GM12878 (cell line): ENCODE measurements around the gene LARGE1. TPM values are rescaled to one million over a fixed set of nuclear protein-coding genes. Genes with fewer than 3 reads are reported as not detected.

ENCODE experiments used
- ATAC-seq: fragments of 200-7000 bp; cut with Tn5 transposase; 3 replicates; pipeline ENCODE4 v1.9.1; 2020; ENCODE audit warnings: mild to moderate bottlenecking, moderate library complexity
- BruUV-seq: library from RNA; stranded (reverse); fragments of 400-500 nt; replicated peaks from 2 replicates; lab custom pipeline; 2021; lab: Mats Ljungman, UMichigan
- CTCF ChIA-PET: fragments of 300-600 bp; sonication (Branson Sonifier 250); formaldehyde crosslinking; extraction: SDS; loops from one replicate; lab custom pipeline; 2021; ENCODE audit warnings: inconsistent platforms; lab: Yijun Ruan, JAX
- POLR2A ChIA-PET: fragments of 350-600 bp; formaldehyde crosslinking; extraction: SDS; loops from one replicate; lab custom pipeline; 2021; ENCODE audit warnings: inconsistent platforms; lab: Charles Lee
- RAD21 ChIA-PET: fragments of 300-600 bp; sonication (Branson Sonifier 250); formaldehyde crosslinking; loops from one replicate; lab custom pipeline; 2023; ENCODE audit warnings: antibody characterized with exemption; ENCODE audit not compliant: unreplicated experiment; lab: Charles Lee
- SMC1A ChIA-PET: fragments of 300-600 bp; sonication (Branson Sonifier 250); formaldehyde crosslinking; loops from one replicate; lab custom pipeline; 2023; ENCODE audit not compliant: unreplicated experiment, uncharacterized antibody; lab: Charles Lee
- DNase-seq: peaks from one replicate; pipeline ENCODE4 v3.0.0-alpha.2; 2011; ENCODE audit warnings: low read depth, low spot score
- FAIRE-seq: peaks from 3 replicates; lab custom pipeline; 2011; peaks lifted over from hg19 to GRCh38; lab: Jason Lieb, UNC
- H2AFZ ChIP-seq: 2 replicates; pipeline ENCODE4 v1.6.0; 2011; ENCODE audit warnings: low read depth, low read length, control low read depth; ENCODE audit not compliant: control insufficient read depth
- H3K27ac ChIP-seq: 2 replicates; pipeline ENCODE4 v1.5.1; 2011; ENCODE audit warnings: control low read depth; ENCODE audit not compliant: control insufficient read depth, insufficient read depth
- H3K27me3 ChIP-seq, 2 experiments: replicated peaks in 1 of 2; 2 replicates each; pipeline versions ENCODE4 v1.6.0 to v1.6.1; 2011; ENCODE audit warnings: low read length in 1 of 2; ENCODE audit not compliant: control insufficient read depth in 2 of 2, insufficient read depth in 2 of 2
- H3K36me3 ChIP-seq, 2 experiments: 2 replicates each; pipeline ENCODE4 v1.5.1; 2011; ENCODE audit warnings: low read length in 1 of 2; ENCODE audit not compliant: control insufficient read depth in 2 of 2, insufficient read depth in 2 of 2
- H3K4me1 ChIP-seq: 2 replicates; pipeline ENCODE4 v1.6.1; 2011; ENCODE audit warnings: mild to moderate bottlenecking, low read length, moderate library complexity, mixed read lengths; ENCODE audit not compliant: control insufficient read depth, insufficient read depth
- H3K4me2 ChIP-seq: 2 replicates; pipeline ENCODE4 v1.6.0; 2011; ENCODE audit warnings: control low read depth; ENCODE audit not compliant: control insufficient read depth, insufficient read depth
- H3K4me3 ChIP-seq: fragments of 200-600 bp; sonication (generic); 2 replicates; pipeline ENCODE4 v1.5.1; 2016
- H3K79me2 ChIP-seq: 2 replicates; pipeline ENCODE4 v1.6.0; 2011; ENCODE audit warnings: low read length; ENCODE audit not compliant: control insufficient read depth, insufficient read depth
- H3K9ac ChIP-seq: 2 replicates; pipeline ENCODE4 v1.8.0; 2011; ENCODE audit warnings: low read length, control low read depth, mixed read lengths; ENCODE audit not compliant: control insufficient read depth, insufficient read depth
- H3K9me3 ChIP-seq: replicated peaks from 3 replicates; pipeline ENCODE4 v1.5.1; 2011; ENCODE audit warnings: mild to moderate bottlenecking, low read length; ENCODE audit not compliant: control insufficient read depth, insufficient read depth
- H4K20me1 ChIP-seq: 2 replicates; pipeline ENCODE4 v1.6.0; 2011; ENCODE audit not compliant: control insufficient read depth, insufficient read depth
- ASH2L ChIP-seq: fragments of 300-600, 200-600 bp; sonication (generic); IDR thresholded peaks from 2 replicates; pipeline ENCODE4 v1.6.1; 2017; ENCODE audit warnings: low read depth, mild to moderate bottlenecking, borderline replicate concordance
- ATF3 ChIP-seq: IDR thresholded peaks from 2 replicates; pipeline ENCODE4 v1.6.1; 2011; ENCODE audit warnings: low read depth, mild to moderate bottlenecking, low read length, moderate library complexity, borderline replicate concordance; ENCODE audit errors: extremely low read depth
- BHLHE40 ChIP-seq, 2 experiments: fragments of 450-650 bp in 1 of 2; IDR thresholded peaks; 2 replicates each; pipeline ENCODE4 v1.6.1; 2011 to 2017; ENCODE audit warnings: low read depth in 2 of 2, borderline replicate concordance in 1 of 2, improper control_type of control experiment in 1 of 2, low read length in 1 of 2, mild to moderate bottlenecking in 1 of 2
- CBX5 ChIP-seq: sonication (generic); IDR thresholded peaks from 2 replicates; pipeline ENCODE4 v1.6.1; 2016; ENCODE audit warnings: low read depth, moderate library complexity, mild to moderate bottlenecking, inconsistent platforms
- CHD4 ChIP-seq: fragments of 200-600 bp; sonication (generic); IDR thresholded peaks from 2 replicates; pipeline ENCODE4 v1.6.1; 2016; ENCODE audit warnings: mild to moderate bottlenecking
- ELK1 ChIP-seq: IDR thresholded peaks from 2 replicates; pipeline ENCODE4 v1.6.1; 2012; ENCODE audit warnings: low read depth, low read length, improper control_type of control experiment
- KDM1A ChIP-seq: fragments of 200-600 bp; sonication (generic); IDR thresholded peaks from 2 replicates; pipeline ENCODE4 v1.6.1; 2016; ENCODE audit warnings: borderline replicate concordance
- NFYA ChIP-seq: IDR thresholded peaks from 2 replicates; pipeline ENCODE4 v1.6.1; 2011; ENCODE audit warnings: low read depth, mild to moderate bottlenecking, low read length, improper control_type of control experiment, borderline replicate concordance
- SPI1 ChIP-seq: IDR thresholded peaks from 2 replicates; pipeline ENCODE4 v1.6.1; 2011; ENCODE audit warnings: low read depth, mild to moderate bottlenecking, low read length, moderate library complexity, borderline replicate concordance; ENCODE audit not compliant: insufficient read depth
- TBL1XR1 ChIP-seq: IDR thresholded peaks from 2 replicates; pipeline ENCODE4 v1.6.1; 2012; ENCODE audit warnings: low read depth, low read length, improper control_type of control experiment
- ZBTB4 ChIP-seq: fragments of 450-650 bp; formaldehyde crosslinking; IDR thresholded peaks from 2 replicates; pipeline ENCODE4 v1.4.0; 2022; ENCODE audit warnings: mild to moderate bottlenecking, moderate library complexity
- ZBTB40 ChIP-seq: fragments of 450-650 bp; IDR thresholded peaks from 2 replicates; pipeline ENCODE4 v1.6.1; 2016; ENCODE audit warnings: mild to moderate bottlenecking, moderate library complexity, borderline replicate concordance
- ZNF207 ChIP-seq: fragments of 450-650 bp; IDR thresholded peaks from 2 replicates; pipeline ENCODE4 v1.6.1; 2014; ENCODE audit warnings: antibody characterized with exemption, mild to moderate bottlenecking, borderline replicate concordance
- WGBS: methylation state at CpG from one replicate; pipeline ENCODE4 v1.1.6; 2016; ENCODE audit warnings: low lambda C conversion rate; ENCODE audit not compliant: insufficient replicate concordance, insufficient coverage; ENCODE audit errors: missing lambda C conversion rate; 5-methylcytosine and 5-hydroxymethylcytosine counted together
- in situ Hi-C: fragments of 300-500 bp; cut with MboI; formaldehyde crosslinking; loops from 9 replicates; pipeline ENCODE4 v1.14.3; 2018; ENCODE audit warnings: mixed read lengths
- intact Hi-C: fragments of 100-400 bp; cut with micrococcal nuclease; formaldehyde crosslinking; loops from one replicate; pipeline ENCODE4 v1.14.2; 2022; ENCODE audit not compliant: unreplicated experiment
- polyA plus RNA-seq, 11 experiments: library from polyadenylated mRNA; depleted of rRNA in 4 of 11; unstranded in 6 of 11; stranded (reverse) in 5 of 11; fragments of >200 nt; fragmentation: Nextera tagmentation in 4 of 11; fragmentation: Illumina TruSeq in 1 of 11; extraction: Ambion mirVana in 4 of 11; extraction: Trizol in 1 of 11; gene quantifications; 1 replicate in 1 of 11; 2 replicates in 10 of 11; pipeline versions ENCODE4 v1.2.1 to v1.2.3, GENCODE V29; 2011 to 2016; ENCODE audit warnings: inconsistent platforms in 2 of 11, missing spikeins in 2 of 11, low read depth in 1 of 11
- total RNA-seq, 4 experiments: library from RNA; depleted of rRNA in 3 of 4; stranded (reverse); fragments of >200 nt in 3 of 4; fragmentation: Illumina TruSeq in 1 of 4; extraction: Trizol in 1 of 4; gene quantifications; 2 replicates each; pipeline versions ENCODE4 v1.2.1 to v1.2.3, GENCODE V29; 2013 to 2021

Gene LARGE1
- total and polyA plus RNA-seq, 10 of the 15 experiments (the other 5 are each of a cell fraction or from before 2014, with no cell fraction given) = 3.2 to 41.4 (median 17.3) TPM

- Histone ChIP-seq H3K4me3 (no peak overlapping the region), H3K9me3 (no peaks in the 10 kb centered on the region), H2AFZ (no peak overlapping the region), H3K9ac (no peak overlapping the region), H3K27me3 (no peaks in the 10 kb centered on the region), H4K20me1 (no peaks in the 10 kb centered on the region), H3K4me2 (no peak overlapping the region), H3K4me1 (no peaks in the 10 kb centered on the region), H3K79me2 (no peaks in the 10 kb centered on the region), H3K27ac (no peak overlapping the region), H3K36me3 (no peaks in the 10 kb centered on the region)
- SMC1A ChIA-PET = interaction anchor here (1.1 to 1.3 kb wide), 2 partner anchors 23 to 36 kb away, joined by 3 read pairs; no protein-coding TSS in a partner anchor
- DNase-seq (no peak), ATAC-seq (no peak), FAIRE-seq (no peak)
- in situ Hi-C loops = no loop called here
- 86% methylated on average over 4 of the region's 4 CpGs for WGBS
- intact Hi-C loops = no loop called here
- POLR2A ChIA-PET = no interaction called here
- BruUV-seq = no TSS peak
- RAD21 ChIA-PET = no interaction called here
- CTCF ChIA-PET = no interaction called here
- no peak for TF ChIP-seq ZBTB40
- TF ChIP-seq ATF3 = no peak
- TF ChIP-seq TBL1XR1 = no peak
- TF ChIP-seq CBX5 = no peak
- no peak for TF ChIP-seq SPI1
- TF ChIP-seq BHLHE40 (IDR thresholded peaks at IDR 0.05; ENCODE audit: borderline replicate concordance in 1 of 2, low read depth in 2 of 2, low read length in 1 of 2) = no peak
- TF ChIP-seq KDM1A = no peak
- no peak for TF ChIP-seq ZNF207
- TF ChIP-seq ELK1 = no peak
- no peak for TF ChIP-seq ZBTB4 (CRISPR knock-in tag)
- no peak for TF ChIP-seq ASH2L
- TF ChIP-seq NFYA = no peak
- no peak for TF ChIP-seq CHD4
Observed at GRCh38 chr22:33542722-33543121, 377.6 kb downstream of the LARGE1 start.
